Stimulated activated CD8-positive, alpha-beta memory T cell treated with anti-CD3 and anti-CD28 coated beads, Interleukin-15, amount 100 ng/mL, for 4 hours (primary cell): ENCODE data around the gene GNB3.

Experiments used
- DNase-seq, 2 donors: peaks; one replicate each; pipeline ENCODE4 v3.0.0-alpha.2; 2020; ENCODE audit warnings: low read depth in 2 of 2

GNB3 gene

GRCh38 chr12:6837370-6838060, 3.2 kb upstream of the GNB3 start:
- DNase-seq: no peak

- no peak for DNase-seq
Observed at GRCh38 chr12:6838854-6839253, 1.9 kb upstream of the GNB3 start.

- no peak for DNase-seq
Observed at GRCh38 chr12:6839482-6840201, 1.1 kb upstream of the GNB3 start.

- no peak for DNase-seq
Observed at GRCh38 chr12:6840330-6840729, 395 bp upstream of the GNB3 start.

- no peak for DNase-seq
Observed at GRCh38 chr12:6842075-6842474, 1.4 kb downstream of the GNB3 start.

- DNase-seq: no peak
Observed at GRCh38 chr12:6843118-6843902, 2.6 kb downstream of the GNB3 start.

GRCh38 chr12:6845395-6845794, 4.7 kb downstream of the GNB3 start:
- DNase-seq: no peak

- no peak for DNase-seq
Observed at GRCh38 chr12:6846316-6846869, 5.7 kb downstream of the GNB3 start.

- no peak for DNase-seq
Observed at GRCh38 chr12:6847676-6848075, 7.0 kb downstream of the GNB3 start.

- DNase-seq: no peak
Observed at GRCh38 chr12:6849427-6849826, 8.7 kb downstream of the GNB3 start.

- DNase-seq: no peak
Observed at GRCh38 chr12:6849976-6850560, 9.3 kb downstream of the GNB3 start.

GRCh38 chr12:6850796-6851152, 10.0 kb downstream of the GNB3 start:
- no peak for DNase-seq

- DNase-seq: peak; percentile 67 to 87
Observed at GRCh38 chr12:6851153-6851920, 10.6 kb downstream of the GNB3 start, which contains the start of gene CDCA3. TSS of gene CDCA3 (minus strand) at chr12:6851286. CDS start at chr12:6850952, 334 bp downstream.

GRCh38 chr12:6851921-6852650, 11.4 kb downstream of the GNB3 start, which contains the start of gene USP5:
TSS of gene USP5 (plus strand) at chr12:6852150. CDS start at chr12:6852180, 30 bp downstream.
- peak; percentile 97 for DNase-seq

GRCh38 chr12:6852651-6853354, 12.1 kb downstream of the GNB3 start:
- peak in 1 of 2 donors; percentile 27 for DNase-seq

GRCh38 chr12:6853626-6854025, 12.9 kb downstream of the GNB3 start:
- DNase-seq: no peak

GRCh38 chr12:6854036-6854435, 13.3 kb downstream of the GNB3 start:
- DNase-seq: no peak

GRCh38 chr12:6855322-6855721, 14.6 kb downstream of the GNB3 start:
- DNase-seq: no peak

GRCh38 chr12:6858799-6859198, 18.1 kb downstream of the GNB3 start:
- no peak for DNase-seq

GRCh38 chr12:6860116-6860515, 19.4 kb downstream of the GNB3 start:
- DNase-seq: no peak
